ENCODE data around the gene MSLN. TPM values are rescaled to one million over a fixed set of nuclear protein-coding genes. Genes with fewer than 3 reads are reported as not detected.
"Not testable (repeated sequence)": the region's sequence is repeated elsewhere in the genome, so short reads cannot be mapped to it uniquely, and the experiment has no call there.

The MSLN gene
- polyA plus RNA-seq (2013, experiment 1 of 4): not detected
- polyA plus RNA-seq (2013, experiment 2 of 4): 0.75 TPM
- polyA plus RNA-seq (2013, experiment 3 of 4): 0.16 TPM
- 0.24 TPM for polyA plus RNA-seq (2013, experiment 4 of 4)

DNA sequence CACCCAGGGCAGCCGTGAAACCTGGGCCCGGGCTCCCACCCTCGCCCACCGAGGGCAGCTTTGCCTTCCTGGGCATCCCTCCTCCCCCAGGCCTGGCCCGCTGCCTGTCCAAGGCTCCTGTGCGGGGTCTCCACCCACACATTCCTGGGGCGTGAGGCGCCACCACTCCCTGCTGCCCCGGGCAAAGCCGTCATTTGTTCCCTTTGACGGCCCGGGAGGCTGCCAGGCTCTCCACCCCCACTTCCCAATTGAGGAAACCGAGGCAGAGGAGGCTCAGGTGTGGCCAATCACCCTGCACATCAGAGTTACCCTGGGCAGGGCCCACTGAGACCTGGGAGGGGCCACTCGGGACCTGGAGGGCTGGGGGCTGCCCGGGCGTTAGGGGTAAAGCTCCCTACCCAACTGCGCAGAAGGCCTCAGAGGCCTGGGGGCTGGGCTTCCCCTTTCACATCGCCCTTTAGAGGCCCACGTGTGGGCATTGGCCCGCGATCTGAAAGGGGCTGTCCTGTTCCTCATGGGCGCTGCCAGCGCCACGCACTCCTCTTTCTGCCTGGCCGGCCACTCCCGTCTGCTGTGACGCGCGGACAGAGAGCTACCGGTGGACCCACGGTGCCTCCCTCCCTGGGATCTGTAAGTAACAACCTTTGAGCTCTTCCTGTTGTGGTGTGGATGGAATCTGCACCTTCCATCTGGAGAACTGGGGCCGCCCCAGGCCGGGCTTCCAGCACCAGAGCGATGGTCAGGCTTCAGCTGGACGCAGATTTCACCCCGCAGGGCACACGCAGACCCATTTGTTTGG is at the start of gene MSLN:
Gene MSLN (plus strand): TSS at position 190 of the 799 bp plus-strand sequence. CDS start 1,947 bp downstream, outside the sequence.
- peaks cover 3% of the 10 kb centered on the region for H3K4me1 ChIP-seq (ENCODE audit: control insufficient read depth, insufficient read depth, low read length)
- H3K27ac ChIP-seq (ENCODE audit: insufficient read depth, low read depth, low read length, poor library complexity, severe bottlenecking): no peak within 1 kb of the TSS
- 90% methylated on average over 37 of the region's 37 CpGs for WGBS, 2 experiments

GRCh38 chr16:711084-711483 is 49.5 kb upstream of the MSLN start:
- Histone ChIP-seq H3K4me1 (ENCODE audit: control insufficient read depth, insufficient read depth, low read length) (peaks cover 36% of the 10 kb centered on the region), H3K27me3 (ENCODE audit: control insufficient read depth, insufficient read depth, low read length, poor library complexity, severe bottlenecking) (peaks cover 75% of the 10 kb centered on the region), H3K27ac (ENCODE audit: insufficient read depth, low read depth, low read length, poor library complexity, severe bottlenecking) (no peak overlapping the region), H3K36me3 (ENCODE audit: control insufficient read depth, insufficient read depth, low read length) (no peaks in the 10 kb centered on the region), H3K4me3 (ENCODE audit: insufficient read depth, low read depth, low read length) (no peak overlapping the region), H3K9me3 (ENCODE audit: control insufficient read depth, low read length) (no peaks in the 10 kb centered on the region)
- 85 to 87% methylated on average over 12 of the region's 12 CpGs for WGBS, 2 experiments

More for the DNA sequence above, at the start of gene MSLN:
- H3K4me3 ChIP-seq (ENCODE audit: insufficient read depth, low read depth, low read length): no peak within 1 kb of the TSS
- no peaks in the 10 kb centered on the region for H3K27me3 ChIP-seq (ENCODE audit: control insufficient read depth, insufficient read depth, low read length, poor library complexity, severe bottlenecking)
- no peaks in the 10 kb centered on the region for H3K9me3 ChIP-seq (ENCODE audit: control insufficient read depth, low read length)
- H3K36me3 ChIP-seq (ENCODE audit: control insufficient read depth, insufficient read depth, low read length): no peaks in the 10 kb centered on the region

GRCh38 chr16:711548-712320 is 48.8 kb upstream of the MSLN start:
- H3K27me3 ChIP-seq (ENCODE audit: control insufficient read depth, insufficient read depth, low read length, poor library complexity, severe bottlenecking): peaks cover 69% of the 10 kb centered on the region
- WGBS, 2 experiments: 18 to 21% methylated on average over 23 to 25 of the region's 25 CpGs
- H3K4me1 ChIP-seq (ENCODE audit: control insufficient read depth, insufficient read depth, low read length): peaks cover 35% of the 10 kb centered on the region
- no peaks in the 10 kb centered on the region for H3K36me3 ChIP-seq (ENCODE audit: control insufficient read depth, insufficient read depth, low read length)
- H3K9me3 ChIP-seq (ENCODE audit: control insufficient read depth, low read length): no peaks in the 10 kb centered on the region
- no peak overlapping the region for H3K4me3 ChIP-seq (ENCODE audit: insufficient read depth, low read depth, low read length)
- H3K27ac ChIP-seq (ENCODE audit: insufficient read depth, low read depth, low read length, poor library complexity, severe bottlenecking): no peak overlapping the region

DNA sequence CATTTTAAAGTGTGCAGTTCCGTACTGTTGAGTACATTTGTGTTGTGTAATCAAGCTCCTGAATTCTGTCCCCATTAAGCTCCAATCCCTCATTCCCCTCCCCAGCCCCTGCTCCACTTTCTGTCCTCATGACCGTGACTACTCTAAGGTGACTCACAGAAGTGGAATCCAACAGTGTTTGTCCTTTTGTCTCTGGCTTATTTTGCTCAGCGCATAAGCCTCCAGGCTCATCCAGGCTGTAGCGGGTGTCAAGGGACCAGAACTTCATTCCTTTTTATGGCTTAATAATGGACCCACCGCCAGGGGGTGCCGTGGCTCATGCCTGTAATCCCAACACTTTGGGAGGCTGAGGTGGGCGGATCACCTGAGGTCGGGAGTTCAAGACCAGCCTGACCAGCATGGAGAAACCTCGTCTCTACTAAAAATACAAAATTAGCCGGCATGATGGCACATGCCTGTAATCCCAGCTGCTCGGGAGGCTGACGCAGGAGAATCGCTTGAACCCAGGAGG is 47.7 kb upstream of the MSLN start:
- H3K27ac ChIP-seq (ENCODE audit: insufficient read depth, low read depth, low read length, poor library complexity, severe bottlenecking); H3K9me3 ChIP-seq (ENCODE audit: control insufficient read depth, low read length); H3K36me3 ChIP-seq (ENCODE audit: control insufficient read depth, insufficient read depth, low read length); H3K4me3 ChIP-seq (ENCODE audit: insufficient read depth, low read depth, low read length): not testable (repeated sequence)
- peaks cover 58% of the 10 kb centered on the region for H3K27me3 ChIP-seq (ENCODE audit: control insufficient read depth, insufficient read depth, low read length, poor library complexity, severe bottlenecking)
- H3K4me1 ChIP-seq (ENCODE audit: control insufficient read depth, insufficient read depth, low read length): peaks cover 44% of the 10 kb centered on the region
- 46 to 53% methylated on average over 12 to 13 of the region's 13 CpGs for WGBS, 2 experiments

- Histone ChIP-seq H3K9me3 (ENCODE audit: control insufficient read depth, low read length) (no peaks in the 10 kb centered on the region), H3K4me3 (ENCODE audit: insufficient read depth, low read depth, low read length) (no peak overlapping the region), H3K27me3 (ENCODE audit: control insufficient read depth, insufficient read depth, low read length, poor library complexity, severe bottlenecking) (peaks cover 45% of the 10 kb centered on the region), H3K36me3 (ENCODE audit: control insufficient read depth, insufficient read depth, low read length) (no peaks in the 10 kb centered on the region), H3K4me1 (ENCODE audit: control insufficient read depth, insufficient read depth, low read length) (peaks cover 57% of the 10 kb centered on the region), H3K27ac (ENCODE audit: insufficient read depth, low read depth, low read length, poor library complexity, severe bottlenecking) (no peak overlapping the region)
- 90% methylated on average over 11 of the region's 11 CpGs for WGBS, 2 experiments
These were observed 46.5 kb upstream of the MSLN start for GRCh38 chr16:714079-714478.

- H3K27ac ChIP-seq (ENCODE audit: insufficient read depth, low read depth, low read length, poor library complexity, severe bottlenecking): peak within 1 kb of the TSS; percentile 88
- no peaks in the 10 kb centered on the region for H3K36me3 ChIP-seq (ENCODE audit: control insufficient read depth, insufficient read depth, low read length)
- 9% methylated on average over 108 of the region's 108 CpGs for WGBS, 2 experiments
- H3K9me3 ChIP-seq (ENCODE audit: control insufficient read depth, low read length): no peaks in the 10 kb centered on the region
- peak within 1 kb of the TSS; percentile 80 for H3K4me3 ChIP-seq (ENCODE audit: insufficient read depth, low read depth, low read length)
- peaks cover 40% of the 10 kb centered on the region for H3K27me3 ChIP-seq (ENCODE audit: control insufficient read depth, insufficient read depth, low read length, poor library complexity, severe bottlenecking)
- peaks cover 58% of the 10 kb centered on the region for H3K4me1 ChIP-seq (ENCODE audit: control insufficient read depth, insufficient read depth, low read length)
These were observed 45.7 kb upstream of the MSLN start, which contains the start of gene METRN for GRCh38 chr16:714558-715476. METRN (plus strand) TSS chr16:715118; CDS start chr16:715290, 172 bp downstream.

GRCh38 chr16:715477-716199 is 44.9 kb upstream of the MSLN start:
- H3K27ac ChIP-seq (ENCODE audit: insufficient read depth, low read depth, low read length, poor library complexity, severe bottlenecking): peak overlapping the region; percentile 88
- H3K36me3 ChIP-seq (ENCODE audit: control insufficient read depth, insufficient read depth, low read length): no peaks in the 10 kb centered on the region
- H3K9me3 ChIP-seq (ENCODE audit: control insufficient read depth, low read length): no peaks in the 10 kb centered on the region
- whole genome bisulfite sequencing, 2 experiments: 4 to 5% methylated on average over 74 of the region's 74 CpGs
- peaks cover 34% of the 10 kb centered on the region for H3K27me3 ChIP-seq (ENCODE audit: control insufficient read depth, insufficient read depth, low read length, poor library complexity, severe bottlenecking)
- H3K4me3 ChIP-seq (ENCODE audit: insufficient read depth, low read depth, low read length): peak overlapping the region; percentile 80
- H3K4me1 ChIP-seq (ENCODE audit: control insufficient read depth, insufficient read depth, low read length): peaks cover 55% of the 10 kb centered on the region

GRCh38 chr16:716200-716568 is 44.4 kb upstream of the MSLN start:
- Histone ChIP-seq H3K4me1 (ENCODE audit: control insufficient read depth, insufficient read depth, low read length) (peaks cover 49% of the 10 kb centered on the region), H3K27ac (ENCODE audit: insufficient read depth, low read depth, low read length, poor library complexity, severe bottlenecking) (peak overlapping the region; percentile 88), H3K27me3 (ENCODE audit: control insufficient read depth, insufficient read depth, low read length, poor library complexity, severe bottlenecking) (peaks cover 29% of the 10 kb centered on the region), H3K4me3 (ENCODE audit: insufficient read depth, low read depth, low read length) (peak overlapping the region; percentile 80), H3K36me3 (ENCODE audit: control insufficient read depth, insufficient read depth, low read length) (no peaks in the 10 kb centered on the region), H3K9me3 (ENCODE audit: control insufficient read depth, low read length) (no peaks in the 10 kb centered on the region)
- 3 to 4% methylated on average over 12 of the region's 12 CpGs for WGBS, 2 experiments

DNA sequence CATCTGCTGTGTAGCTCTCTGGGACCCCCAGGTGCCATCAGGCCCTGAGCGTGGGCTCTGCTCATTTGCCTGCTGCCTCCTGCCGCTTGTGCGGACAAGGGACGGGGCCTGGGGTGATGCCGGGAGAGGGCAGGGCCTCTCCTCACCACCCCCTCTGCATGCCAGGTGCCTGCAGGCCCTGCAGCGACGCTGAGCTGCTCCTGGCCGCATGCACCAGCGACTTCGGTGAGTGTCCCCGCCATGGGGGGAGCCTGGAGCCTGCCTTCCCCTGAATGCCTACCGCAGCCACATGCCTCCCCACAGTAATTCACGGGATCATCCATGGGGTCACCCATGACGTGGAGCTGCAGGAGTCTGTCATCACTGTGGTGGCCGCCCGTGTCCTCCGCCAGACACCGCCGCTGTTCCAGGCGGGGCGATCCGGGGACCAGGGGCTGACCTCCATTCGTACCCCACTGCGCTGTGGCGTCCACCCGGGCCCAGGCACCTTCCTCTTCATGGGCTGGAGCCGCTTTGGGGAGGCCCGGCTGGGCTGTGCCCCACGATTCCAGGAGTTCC is 43.7 kb upstream of the MSLN start:
- WGBS, 2 experiments: 85% methylated on average over 29 of the region's 29 CpGs
- Histone ChIP-seq H3K4me1 (ENCODE audit: control insufficient read depth, insufficient read depth, low read length) (peaks cover 48% of the 10 kb centered on the region), H3K9me3 (ENCODE audit: control insufficient read depth, low read length) (no peaks in the 10 kb centered on the region), H3K4me3 (ENCODE audit: insufficient read depth, low read depth, low read length) (peak overlapping the region; percentile 80), H3K27me3 (ENCODE audit: control insufficient read depth, insufficient read depth, low read length, poor library complexity, severe bottlenecking) (peaks cover 24% of the 10 kb centered on the region), H3K36me3 (ENCODE audit: control insufficient read depth, insufficient read depth, low read length) (no peaks in the 10 kb centered on the region), H3K27ac (ENCODE audit: insufficient read depth, low read depth, low read length, poor library complexity, severe bottlenecking) (peak overlapping the region; percentile 56)
